GM12892 (cell line): ENCODE results near the gene DEFB124.

Source experiments
- POLR2A ChIP-seq: IDR thresholded peaks from 2 replicates; pipeline ENCODE4 v1.6.1; 2011; ENCODE audit warnings: low read depth, low read length, control low read depth
- POLR2AphosphoS5 ChIP-seq: IDR thresholded peaks from 2 replicates; pipeline ENCODE4 v1.6.1; 2011; ENCODE audit warnings: low read depth, low read length, control low read depth
- TAF1 ChIP-seq: IDR thresholded peaks from 2 replicates; pipeline ENCODE4 v1.6.1; 2011; ENCODE audit warnings: low read depth, mild to moderate bottlenecking, control low read depth, low read length, borderline replicate concordance

DNA sequence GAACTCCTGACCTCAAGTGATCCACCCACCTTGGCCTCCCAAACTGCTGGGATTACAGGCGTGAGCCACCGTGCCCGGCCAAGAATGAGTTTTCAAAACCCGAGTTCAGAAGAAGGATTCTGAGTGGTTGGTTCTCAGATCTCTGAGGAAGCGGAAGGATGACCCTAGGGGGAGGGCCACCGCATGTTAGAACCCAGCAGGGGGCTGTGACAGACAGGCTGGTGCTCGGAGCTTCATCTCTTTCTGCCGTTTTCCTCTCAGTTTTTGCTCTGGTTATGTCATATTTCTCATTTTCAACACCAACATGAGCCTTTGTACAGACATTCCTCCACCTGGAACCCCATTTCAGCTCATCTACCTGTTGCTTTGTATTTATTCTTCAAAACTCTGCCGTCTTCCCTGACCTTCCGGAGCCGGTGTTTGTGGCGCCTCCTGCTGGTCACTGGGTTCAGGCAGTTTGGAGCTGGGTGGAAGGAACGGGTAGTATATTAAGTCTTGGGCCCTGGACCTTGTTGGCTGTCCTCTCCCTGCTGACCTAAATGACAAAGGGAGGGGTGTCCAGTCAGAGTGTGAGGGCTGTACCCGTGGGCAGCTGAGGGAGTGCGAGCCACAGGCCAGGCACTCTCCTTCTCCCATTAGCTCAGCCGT is 34.8 kb downstream of the DEFB124 start, which contains the start of gene DEFB123:
- TF ChIP-seq POLR2A (no peak), POLR2AphosphoS5 (no peak), TAF1 (no peak)
